SK-N-SH treated with all-trans-retinoic acid at 6 μM for 48 hours (cell line): ENCODE results near the gene PRKCZ.

Source experiments
- ATAC-seq: fragments of 200-7000 bp; cut with Tn5 transposase; 3 replicates; pipeline ENCODE4 v1.9.1; 2020; ENCODE audit warnings: mild to moderate bottlenecking, moderate library complexity
- BACH2 ChIP-seq: fragments of 250-450 bp; sonication (Bioruptor Pico); IDR thresholded peaks from 2 replicates; pipeline ENCODE4 v1.9.0; 2021; ENCODE audit warnings: mild to moderate bottlenecking, borderline replicate concordance
- CREB5 ChIP-seq: fragments of 250-450 bp; sonication (Bioruptor Pico); IDR thresholded peaks from 2 replicates; pipeline ENCODE4 v1.5.1; 2020; ENCODE audit warnings: low read depth, mild to moderate bottlenecking, moderate library complexity
- CSDC2 ChIP-seq: fragments of 250-450 bp; sonication (Bioruptor Pico); IDR thresholded peaks from 2 replicates; pipeline ENCODE4 v1.5.0; 2020; ENCODE audit warnings: mild to moderate bottlenecking, moderate library complexity
- ESRRG ChIP-seq: fragments of 250-450 bp; sonication (Bioruptor Pico); IDR thresholded peaks from 2 replicates; pipeline ENCODE4 v1.6.1; 2021; ENCODE audit warnings: mild to moderate bottlenecking
- GLIS3 ChIP-seq: fragments of 250-450 bp; sonication (Bioruptor Pico); IDR thresholded peaks from 2 replicates; pipeline ENCODE4 v1.5.0; 2020; ENCODE audit warnings: mild to moderate bottlenecking, moderate library complexity
- ISL1 ChIP-seq: fragments of 250-450 bp; sonication (Bioruptor Pico); IDR thresholded peaks from 2 replicates; pipeline ENCODE4 v2.1.2; 2022; ENCODE audit warnings: mild to moderate bottlenecking, moderate library complexity
- OSR1 ChIP-seq: fragments of 250-450 bp; sonication (Bioruptor Pico); IDR thresholded peaks from 2 replicates; pipeline ENCODE4 v1.8.0; 2022; ENCODE audit warnings: moderate library complexity, mild to moderate bottlenecking, inconsistent platforms
- PPARA ChIP-seq: fragments of 250-450 bp; sonication (Bioruptor Pico); IDR thresholded peaks from 2 replicates; pipeline ENCODE4 v1.5.0; 2020; ENCODE audit warnings: mild to moderate bottlenecking, borderline replicate concordance
- RARB ChIP-seq: fragments of 250-450 bp; sonication (Bioruptor Pico); IDR thresholded peaks from 2 replicates; pipeline ENCODE4 v1.8.0; 2021; ENCODE audit warnings: mild to moderate bottlenecking, moderate library complexity
- SNAI2 ChIP-seq: fragments of 250-450 bp; sonication (Bioruptor Pico); IDR thresholded peaks from 2 replicates; pipeline ENCODE4 v1.5.0; 2020; ENCODE audit warnings: mild to moderate bottlenecking, moderate library complexity
- TCF4 ChIP-seq: fragments of 250-450 bp; sonication (Bioruptor Pico); IDR thresholded peaks from 2 replicates; pipeline ENCODE4 v1.8.0; 2021; ENCODE audit warnings: mild to moderate bottlenecking, moderate library complexity, borderline replicate concordance
- TOX ChIP-seq: fragments of 250-450 bp; sonication (Bioruptor Pico); IDR thresholded peaks from 2 replicates; pipeline ENCODE4 v1.8.0; 2021; ENCODE audit warnings: mild to moderate bottlenecking, moderate library complexity, borderline replicate concordance
- TSHZ2 ChIP-seq: fragments of 250-450 bp; sonication (Bioruptor Pico); IDR thresholded peaks from 2 replicates; pipeline ENCODE4 v1.5.0; 2020; ENCODE audit warnings: mild to moderate bottlenecking, moderate library complexity
- ZC3H10 ChIP-seq: fragments of 250-450 bp; sonication (Bioruptor Pico); IDR thresholded peaks from 2 replicates; pipeline ENCODE4 v1.5.1; 2021; ENCODE audit warnings: mild to moderate bottlenecking, moderate library complexity
- ZFP3 ChIP-seq: fragments of 250-450 bp; sonication (Bioruptor Pico); IDR thresholded peaks from 2 replicates; pipeline ENCODE4 v1.5.0; 2020; ENCODE audit warnings: mild to moderate bottlenecking, moderate library complexity
- ZFP30 ChIP-seq: fragments of 450-650 bp; formaldehyde crosslinking; IDR thresholded peaks from 2 replicates; pipeline ENCODE4 v1.5.0; 2022; ENCODE audit warnings: mild to moderate bottlenecking, moderate library complexity
- ZNF565 ChIP-seq: fragments of 450-650 bp; formaldehyde crosslinking; conservative IDR thresholded peaks from 2 replicates; pipeline ENCODE4 v1.5.0; 2020; ENCODE audit warnings: low read depth, mild to moderate bottlenecking, moderate library complexity
- ZNF70 ChIP-seq: fragments of 450-650 bp; formaldehyde crosslinking; IDR thresholded peaks from 2 replicates; pipeline ENCODE4 v1.5.0; 2020; ENCODE audit warnings: mild to moderate bottlenecking, moderate library complexity
- ZNF8 ChIP-seq: fragments of 450-650 bp; formaldehyde crosslinking; IDR thresholded peaks from 2 replicates; pipeline ENCODE4 v1.5.0; 2020; ENCODE audit warnings: mild to moderate bottlenecking, moderate library complexity
- TF ChIP-seq, protein P1 (sequence below): fragments of 250-450 bp; sonication (Bioruptor Pico); IDR thresholded peaks from 2 replicates; pipeline ENCODE4 v1.5.1; 2021; ENCODE audit warnings: mild to moderate bottlenecking, moderate library complexity
- TF ChIP-seq, protein P2 (sequence below): fragments of 250-450 bp; sonication (Bioruptor Pico); IDR thresholded peaks from 2 replicates; pipeline ENCODE4 v1.8.0; 2021; ENCODE audit warnings: low read depth, mild to moderate bottlenecking, moderate library complexity, borderline replicate concordance

Gene PRKCZ

DNA sequence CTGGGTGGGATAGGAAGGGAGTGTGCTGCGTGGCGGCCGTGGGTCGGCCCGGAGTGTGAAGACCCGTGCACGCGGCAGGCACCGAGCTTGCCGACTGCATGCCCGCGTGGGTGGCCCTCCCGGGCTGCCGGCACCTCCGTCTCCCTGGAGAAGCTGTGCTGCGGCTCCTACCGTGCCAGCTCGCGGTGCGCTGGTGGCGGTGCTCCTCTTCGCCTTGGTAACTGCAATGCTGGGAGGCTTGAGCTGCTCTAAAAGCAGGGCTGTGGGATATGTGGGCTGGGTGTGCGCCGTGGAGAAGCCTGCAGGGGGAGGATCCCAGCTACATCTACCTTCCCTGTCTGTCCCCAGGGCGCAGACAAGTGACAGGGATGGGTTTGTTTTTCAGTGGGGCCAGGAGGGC is 28.7 kb upstream of the PRKCZ start:
- TF ChIP-seq BACH2 (CRISPR knock-in tag) (no peak), OSR1 (CRISPR knock-in tag) (no peak), ZNF8 (CRISPR knock-in tag) (no peak), TCF4 (no peak), SNAI2 (CRISPR knock-in tag) (no peak), ISL1 (CRISPR knock-in tag) (no peak), ZNF70 (CRISPR knock-in tag) (no peak), RARB (no peak), CREB5 (CRISPR knock-in tag) (no peak), ESRRG (CRISPR knock-in tag) (no peak)
- TF ChIP-seq, protein P1, sequence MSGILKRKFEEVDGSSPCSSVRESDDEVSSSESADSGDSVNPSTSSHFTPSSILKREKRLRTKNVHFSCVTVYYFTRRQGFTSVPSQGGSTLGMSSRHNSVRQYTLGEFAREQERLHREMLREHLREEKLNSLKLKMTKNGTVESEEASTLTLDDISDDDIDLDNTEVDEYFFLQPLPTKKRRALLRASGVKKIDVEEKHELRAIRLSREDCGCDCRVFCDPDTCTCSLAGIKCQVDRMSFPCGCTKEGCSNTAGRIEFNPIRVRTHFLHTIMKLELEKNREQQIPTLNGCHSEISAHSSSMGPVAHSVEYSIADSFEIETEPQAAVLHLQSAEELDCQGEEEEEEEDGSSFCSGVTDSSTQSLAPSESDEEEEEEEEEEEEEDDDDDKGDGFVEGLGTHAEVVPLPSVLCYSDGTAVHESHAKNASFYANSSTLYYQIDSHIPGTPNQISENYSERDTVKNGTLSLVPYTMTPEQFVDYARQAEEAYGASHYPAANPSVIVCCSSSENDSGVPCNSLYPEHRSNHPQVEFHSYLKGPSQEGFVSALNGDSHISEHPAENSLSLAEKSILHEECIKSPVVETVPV (CRISPR knock-in tag) = no peak
- no peak for ATAC-seq

GRCh38 chr1:2022063-2022770 is 28.0 kb upstream of the PRKCZ start:
- TF ChIP-seq SNAI2 (CRISPR knock-in tag) (no peak), GLIS3 (CRISPR knock-in tag) (no peak), CSDC2 (CRISPR knock-in tag) (no peak), RARB (no peak), ZFP30 (CRISPR knock-in tag) (no peak), ESRRG (CRISPR knock-in tag) (no peak)
- TF ChIP-seq, all 23 proteins: peak for 0
- no peak for ATAC-seq

GRCh38 chr1:2023187-2023586 is 27.0 kb upstream of the PRKCZ start:
- ATAC-seq = no peak
- no peak for TF ChIP-seq ZNF8 (CRISPR knock-in tag)
- no peak for TF ChIP-seq RARB
- no peak for TF ChIP-seq ZFP3 (CRISPR knock-in tag)
- no peak for TF ChIP-seq ZFP30 (CRISPR knock-in tag)
- TF ChIP-seq ZNF70 (CRISPR knock-in tag) = no peak
- no peak for TF ChIP-seq TCF4
- TF ChIP-seq ZC3H10 = no peak
- TF ChIP-seq, protein P2, sequence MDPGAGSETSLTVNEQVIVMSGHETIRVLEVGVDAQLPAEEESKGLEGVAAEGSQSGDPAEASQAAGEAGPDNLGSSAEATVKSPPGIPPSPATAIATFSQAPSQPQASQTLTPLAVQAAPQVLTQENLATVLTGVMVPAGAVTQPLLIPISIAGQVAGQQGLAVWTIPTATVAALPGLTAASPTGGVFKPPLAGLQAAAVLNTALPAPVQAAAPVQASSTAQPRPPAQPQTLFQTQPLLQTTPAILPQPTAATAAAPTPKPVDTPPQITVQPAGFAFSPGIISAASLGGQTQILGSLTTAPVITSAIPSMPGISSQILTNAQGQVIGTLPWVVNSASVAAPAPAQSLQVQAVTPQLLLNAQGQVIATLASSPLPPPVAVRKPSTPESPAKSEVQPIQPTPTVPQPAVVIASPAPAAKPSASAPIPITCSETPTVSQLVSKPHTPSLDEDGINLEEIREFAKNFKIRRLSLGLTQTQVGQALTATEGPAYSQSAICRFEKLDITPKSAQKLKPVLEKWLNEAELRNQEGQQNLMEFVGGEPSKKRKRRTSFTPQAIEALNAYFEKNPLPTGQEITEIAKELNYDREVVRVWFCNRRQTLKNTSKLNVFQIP (CRISPR knock-in tag) = no peak
- TF ChIP-seq ISL1 (CRISPR knock-in tag) = no peak
- TF ChIP-seq SNAI2 (CRISPR knock-in tag) = no peak
- no peak for TF ChIP-seq BACH2 (CRISPR knock-in tag)
- TF ChIP-seq TOX (CRISPR knock-in tag) = no peak
- no peak for TF ChIP-seq ZNF565 (CRISPR knock-in tag)
- no peak for TF ChIP-seq PPARA

GRCh38 chr1:2024451-2024850 is 25.8 kb upstream of the PRKCZ start:
- no peak for ATAC-seq
- TF ChIP-seq ZC3H10 (no peak), TSHZ2 (CRISPR knock-in tag) (no peak)
